Ascending aorta (tissue), 2 donors: ENCODE results near the gene ABLIM2. TPM values are rescaled to one million over a fixed set of nuclear protein-coding genes. Genes with fewer than 3 reads are reported as not detected.

Experiments
- DNase-seq, 2 donors: peaks; one replicate each; pipeline ENCODE4 v3.0.0-alpha.2; 2019; ENCODE audit warnings: low spot score in 2 of 2
- H3K27ac ChIP-seq, 2 donors: fragments of 200-600 bp; sonication (generic); one replicate each; pipeline ENCODE4 v1.5.1; 2016 to 2017; ENCODE audit warnings: mild to moderate bottlenecking in 1 of 2
- H3K27me3 ChIP-seq: fragments of 200-600 bp; sonication (generic); one replicate; pipeline ENCODE4 v1.5.1; 2017
- H3K36me3 ChIP-seq, 2 donors: fragments of 200-600 bp; sonication (generic); one replicate each; pipeline ENCODE4 v1.5.1; 2016
- H3K4me1 ChIP-seq, 2 donors: fragments of 200-600 bp; sonication (generic); one replicate each; pipeline ENCODE4 v1.5.1; 2016 to 2017; ENCODE audit warnings: mild to moderate bottlenecking in 1 of 2
- H3K4me3 ChIP-seq, 2 donors: fragments of 200-600 bp; sonication (generic); one replicate each; pipeline ENCODE4 v1.5.1; 2016 to 2017; ENCODE audit warnings: mild to moderate bottlenecking in 1 of 2
- H3K9me3 ChIP-seq, 2 donors: fragments of 200-600 bp; sonication (generic); one replicate each; pipeline ENCODE4 v1.5.1; 2016
- intact Hi-C: fragments of 100-400 bp; cut with DNase I; formaldehyde crosslinking; loops from one replicate; pipeline ENCODE4 v1.15.1; 2023
- total RNA-seq: library from RNA; depleted of rRNA; stranded (reverse); fragments of >200 nt; gene quantifications from one replicate; pipeline ENCODE4 v1.1.0, GENCODE V29; 2016
- TF ChIP-seq, protein P1 (sequence below), 3 experiments: fragments of 200-600 bp in 2 of 3; fragments of 450-650 bp in 1 of 3; sonication (generic) in 2 of 3; IDR thresholded peaks; one replicate each; pipeline ENCODE4 v1.5.1; 2016 to 2019; ENCODE audit warnings: antibody characterized with exemption in 3 of 3, mild to moderate bottlenecking in 1 of 3, moderate library complexity in 1 of 3

The ABLIM2 gene
- total RNA-seq, 1 donor from 2014 or later = 30.8 TPM

DNA sequence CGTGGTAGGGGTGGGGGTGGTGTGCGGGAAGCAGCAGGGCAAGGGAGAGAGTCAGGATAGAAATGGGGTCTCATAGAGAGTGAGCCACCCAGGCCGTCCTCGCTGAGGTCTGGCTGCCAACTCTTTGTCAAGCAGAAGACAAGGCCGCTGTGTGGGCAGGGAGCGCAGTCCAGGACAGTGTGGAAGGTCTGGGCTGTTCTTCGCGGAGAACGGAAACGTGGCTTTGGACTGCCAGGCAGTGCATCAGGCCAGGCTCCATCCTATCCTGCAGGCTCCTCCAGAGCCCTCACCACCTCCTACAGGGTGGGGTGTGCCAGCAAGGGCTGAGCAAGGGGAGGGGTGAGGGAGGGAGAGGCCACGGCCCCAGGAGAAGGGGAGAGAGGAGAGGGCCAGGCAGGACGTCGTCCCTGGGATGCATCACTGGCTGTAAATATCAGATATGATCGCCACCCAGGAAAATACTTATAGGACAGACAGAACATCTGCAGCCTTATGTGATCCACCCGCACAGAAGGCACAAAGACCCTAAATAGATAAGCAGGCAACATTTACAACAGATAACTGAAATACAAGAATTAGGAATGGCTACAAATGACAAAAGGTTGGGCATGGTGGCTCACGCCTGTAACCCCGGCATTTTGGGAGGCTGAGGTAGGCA lies 85.3 kb downstream of the ABLIM2 start:
- no peak for DNase-seq
- Histone ChIP-seq H3K27me3 (no peaks in the 10 kb centered on the region), H3K9me3 (no peaks in the 10 kb centered on the region), H3K4me3 (no peak overlapping the region), H3K36me3 (peaks cover 0 to 8% of the 10 kb centered on the region in 2 donors), H3K27ac (no peak overlapping the region), H3K4me1 (no peaks in the 10 kb centered on the region)
- TF ChIP-seq, protein P1, sequence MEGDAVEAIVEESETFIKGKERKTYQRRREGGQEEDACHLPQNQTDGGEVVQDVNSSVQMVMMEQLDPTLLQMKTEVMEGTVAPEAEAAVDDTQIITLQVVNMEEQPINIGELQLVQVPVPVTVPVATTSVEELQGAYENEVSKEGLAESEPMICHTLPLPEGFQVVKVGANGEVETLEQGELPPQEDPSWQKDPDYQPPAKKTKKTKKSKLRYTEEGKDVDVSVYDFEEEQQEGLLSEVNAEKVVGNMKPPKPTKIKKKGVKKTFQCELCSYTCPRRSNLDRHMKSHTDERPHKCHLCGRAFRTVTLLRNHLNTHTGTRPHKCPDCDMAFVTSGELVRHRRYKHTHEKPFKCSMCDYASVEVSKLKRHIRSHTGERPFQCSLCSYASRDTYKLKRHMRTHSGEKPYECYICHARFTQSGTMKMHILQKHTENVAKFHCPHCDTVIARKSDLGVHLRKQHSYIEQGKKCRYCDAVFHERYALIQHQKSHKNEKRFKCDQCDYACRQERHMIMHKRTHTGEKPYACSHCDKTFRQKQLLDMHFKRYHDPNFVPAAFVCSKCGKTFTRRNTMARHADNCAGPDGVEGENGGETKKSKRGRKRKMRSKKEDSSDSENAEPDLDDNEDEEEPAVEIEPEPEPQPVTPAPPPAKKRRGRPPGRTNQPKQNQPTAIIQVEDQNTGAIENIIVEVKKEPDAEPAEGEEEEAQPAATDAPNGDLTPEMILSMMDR (IDR thresholded peaks at IDR 0.05) = no peak
- intact Hi-C loops = no loop called here

- H3K9me3 ChIP-seq = no peaks in the 10 kb centered on the region
- TF ChIP-seq, protein P1 (IDR thresholded peaks at IDR 0.05) = no peak
- H3K36me3 ChIP-seq = peaks cover 0 to 9% of the 10 kb centered on the region in 2 donors
- no peak overlapping the region for H3K4me3 ChIP-seq
- H3K27ac ChIP-seq = no peak overlapping the region
- H3K27me3 ChIP-seq = no peaks in the 10 kb centered on the region
- intact Hi-C loops = no loop called here
- H3K4me1 ChIP-seq = no peaks in the 10 kb centered on the region
- DNase-seq = no peak
These were observed 86.2 kb downstream of the ABLIM2 start for GRCh38 chr4:8072235-8072968.

GRCh38 chr4:8071766-8072165 lies 86.8 kb downstream of the ABLIM2 start:
- Histone ChIP-seq H3K4me3 (no peak overlapping the region), H3K27ac (no peak overlapping the region)

GRCh38 chr4:8070736-8071718 lies 87.6 kb downstream of the ABLIM2 start:
- no peak for DNase-seq
- H3K9me3 ChIP-seq = no peaks in the 10 kb centered on the region
- no peaks in the 10 kb centered on the region for H3K27me3 ChIP-seq
- H3K4me3 ChIP-seq = no peak overlapping the region
- intact Hi-C loops = no loop called here
- no peak overlapping the region for H3K27ac ChIP-seq
- H3K36me3 ChIP-seq = peaks cover 0 to 11% of the 10 kb centered on the region in 2 donors
- TF ChIP-seq, protein P1 (IDR thresholded peaks at IDR 0.05) = no peak
- no peaks in the 10 kb centered on the region for H3K4me1 ChIP-seq

More at GRCh38 chr4:8071766-8072165, 86.8 kb downstream of the ABLIM2 start:
- Histone ChIP-seq H3K27me3 (no peaks in the 10 kb centered on the region), H3K9me3 (no peaks in the 10 kb centered on the region), H3K4me1 (no peaks in the 10 kb centered on the region), H3K36me3 (peaks cover 0 to 12% of the 10 kb centered on the region in 2 donors)
- intact Hi-C loops = no loop called here
- no peak for DNase-seq
- TF ChIP-seq, protein P1 (IDR thresholded peaks at IDR 0.05) = no peak

DNA sequence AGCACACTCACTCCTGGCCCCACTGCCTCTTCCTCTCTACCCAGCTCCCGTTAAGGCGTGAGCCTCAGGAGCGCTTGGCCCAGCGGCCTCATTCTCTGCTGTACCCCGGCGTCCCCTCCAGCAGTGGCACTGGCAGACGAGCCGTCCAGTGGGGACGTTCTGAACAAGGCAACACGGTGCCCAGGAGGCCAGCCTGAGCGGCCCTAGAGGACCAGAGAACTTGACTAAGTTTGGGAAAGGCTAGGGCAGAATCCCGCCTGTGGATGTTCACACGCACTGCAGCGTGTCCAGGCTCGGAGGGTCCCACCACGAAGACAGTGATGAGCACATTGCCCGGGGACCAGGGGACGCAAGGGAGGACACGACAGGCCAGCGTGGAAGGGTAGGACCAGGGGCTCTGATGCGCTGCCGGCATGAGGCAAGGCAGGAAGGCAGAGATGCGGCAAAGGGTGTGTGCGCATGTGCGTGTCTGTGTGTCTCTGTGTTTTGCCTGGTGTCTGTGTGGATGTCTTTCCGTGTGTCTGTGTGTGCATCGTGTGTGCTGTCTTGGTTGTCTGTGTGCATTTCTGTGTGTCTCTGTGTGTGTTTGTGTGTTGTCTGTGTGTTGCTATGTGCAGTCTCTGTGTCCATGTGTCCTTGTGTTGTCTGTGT lies 89.4 kb downstream of the ABLIM2 start:
- peaks cover 0 to 16% of the 10 kb centered on the region in 2 donors for H3K36me3 ChIP-seq
- TF ChIP-seq, protein P1 (IDR thresholded peaks at IDR 0.05) = no peak
- H3K4me3 ChIP-seq = no peak overlapping the region
- peaks cover 4 to 9% of the 10 kb centered on the region in 2 donors for H3K9me3 ChIP-seq
- H3K27me3 ChIP-seq = no peaks in the 10 kb centered on the region
- no peak for DNase-seq
- no peaks in the 10 kb centered on the region for H3K4me1 ChIP-seq
- intact Hi-C loops = no loop called here
- H3K27ac ChIP-seq = no peak overlapping the region
